Raji (cell line): Measurements from ENCODE around the gene ATP8A1.

Experiments
- POLR2A ChIP-seq: IDR thresholded peaks from 2 replicates; pipeline ENCODE4 v1.6.1; 2011; ENCODE audit warnings: low read depth, low read length, control low read depth; ENCODE audit not compliant: insufficient read depth

The ATP8A1 gene

GRCh38 chr4:42410446-42410845, 246.5 kb downstream of the ATP8A1 start:
- TF ChIP-seq POLR2A, result no peak

- no peak for TF ChIP-seq POLR2A
Observed at GRCh38 chr4:42404001-42404400, 252.9 kb downstream of the ATP8A1 start.

- TF ChIP-seq POLR2A, result no peak
Observed at GRCh38 chr4:42401171-42401570, 255.7 kb downstream of the ATP8A1 start.

GRCh38 chr4:42399393-42399792, 257.5 kb downstream of the ATP8A1 start:
- no peak for TF ChIP-seq POLR2A

GRCh38 chr4:42398871-42399331, 258.0 kb downstream of the ATP8A1 start:
- TF ChIP-seq POLR2A, result no peak

GRCh38 chr4:42398171-42398870, 258.6 kb downstream of the ATP8A1 start:
- no peak for TF ChIP-seq POLR2A

- TF ChIP-seq POLR2A, result no peak
Observed at GRCh38 chr4:42397635-42398170, 259.2 kb downstream of the ATP8A1 start.

GRCh38 chr4:42396752-42397634, 259.9 kb downstream of the ATP8A1 start, which contains the start of gene SHISA3:
SHISA3 (plus strand) TSS chr4:42397488; CDS start chr4:42398057, 569 bp downstream.
- no peak for TF ChIP-seq POLR2A

- no peak for TF ChIP-seq POLR2A
Observed at GRCh38 chr4:42396361-42396751, 260.5 kb downstream of the ATP8A1 start.

GRCh38 chr4:42395595-42395994, 261.3 kb downstream of the ATP8A1 start:
- no peak for TF ChIP-seq POLR2A

- TF ChIP-seq POLR2A, result no peak
Observed at GRCh38 chr4:42392436-42392835, 264.5 kb downstream of the ATP8A1 start.

GRCh38 chr4:42391981-42392380, 264.9 kb downstream of the ATP8A1 start:
- no peak for TF ChIP-seq POLR2A

GRCh38 chr4:42391355-42391664, 265.6 kb downstream of the ATP8A1 start:
- TF ChIP-seq POLR2A, result no peak

- TF ChIP-seq POLR2A, result no peak
Observed at GRCh38 chr4:42390622-42391354, 266.1 kb downstream of the ATP8A1 start.

GRCh38 chr4:42385516-42385915, 271.4 kb downstream of the ATP8A1 start:
- no peak for TF ChIP-seq POLR2A

- no peak for TF ChIP-seq POLR2A
Observed at GRCh38 chr4:42381666-42382065, 275.2 kb downstream of the ATP8A1 start.

- TF ChIP-seq POLR2A, result no peak
Observed at GRCh38 chr4:42377497-42377896, 279.4 kb downstream of the ATP8A1 start.
